PFSK-1 (cell line): ENCODE results near the gene TMEM259.

ENCODE experiments used
- FOXP2 ChIP-seq: optimal IDR thresholded peaks from 2 replicates; pipeline ENCODE3; 2011; ENCODE audit warnings: borderline replicate concordance, control low read depth, inconsistent platforms; ENCODE audit not compliant: insufficient read depth; ENCODE audit errors: extremely low read length, extremely low read depth
- POLR2AphosphoS5 ChIP-seq: IDR thresholded peaks from 2 replicates; pipeline ENCODE4 v1.6.1; 2012; ENCODE audit warnings: low read depth, mild to moderate bottlenecking, control low read depth, low read length, moderate library complexity
- REST ChIP-seq, 2 experiments: IDR thresholded peaks; 2 replicates each; pipeline versions ENCODE4 v1.6.1 to v1.8.0; 2011 to 2012; ENCODE audit warnings: low read depth in 2 of 2, low read length in 2 of 2, control low read depth in 1 of 2, inconsistent platforms in 1 of 2, mild to moderate bottlenecking in 1 of 2, moderate library complexity in 1 of 2; ENCODE audit not compliant: insufficient read depth in 1 of 2
- SIN3A ChIP-seq: IDR thresholded peaks from 2 replicates; pipeline ENCODE4 v1.6.1; 2012; ENCODE audit warnings: mild to moderate bottlenecking, low read length, moderate library complexity, borderline replicate concordance; ENCODE audit not compliant: insufficient read depth
- TAF1 ChIP-seq: IDR thresholded peaks from 2 replicates; pipeline ENCODE4 v1.6.1; 2012; ENCODE audit warnings: low read length, control low read depth, borderline replicate concordance; ENCODE audit not compliant: insufficient read depth

Gene TMEM259

GRCh38 chr19:1015782-1016646 lies 4.9 kb downstream of the TMEM259 start:
- no peak for TF ChIP-seq TAF1
- TF ChIP-seq SIN3A = no peak
- no peak for TF ChIP-seq FOXP2
- no peak for TF ChIP-seq REST (IDR thresholded peaks at IDR 0.05; ENCODE audit: insufficient read depth in 1 of 2, low read depth in 2 of 2, low read length in 2 of 2)
- no peak for TF ChIP-seq POLR2AphosphoS5

- TF ChIP-seq FOXP2 = no peak
- no peak for TF ChIP-seq POLR2AphosphoS5
These were observed 5.7 kb downstream of the TMEM259 start for GRCh38 chr19:1015061-1015781.

DNA sequence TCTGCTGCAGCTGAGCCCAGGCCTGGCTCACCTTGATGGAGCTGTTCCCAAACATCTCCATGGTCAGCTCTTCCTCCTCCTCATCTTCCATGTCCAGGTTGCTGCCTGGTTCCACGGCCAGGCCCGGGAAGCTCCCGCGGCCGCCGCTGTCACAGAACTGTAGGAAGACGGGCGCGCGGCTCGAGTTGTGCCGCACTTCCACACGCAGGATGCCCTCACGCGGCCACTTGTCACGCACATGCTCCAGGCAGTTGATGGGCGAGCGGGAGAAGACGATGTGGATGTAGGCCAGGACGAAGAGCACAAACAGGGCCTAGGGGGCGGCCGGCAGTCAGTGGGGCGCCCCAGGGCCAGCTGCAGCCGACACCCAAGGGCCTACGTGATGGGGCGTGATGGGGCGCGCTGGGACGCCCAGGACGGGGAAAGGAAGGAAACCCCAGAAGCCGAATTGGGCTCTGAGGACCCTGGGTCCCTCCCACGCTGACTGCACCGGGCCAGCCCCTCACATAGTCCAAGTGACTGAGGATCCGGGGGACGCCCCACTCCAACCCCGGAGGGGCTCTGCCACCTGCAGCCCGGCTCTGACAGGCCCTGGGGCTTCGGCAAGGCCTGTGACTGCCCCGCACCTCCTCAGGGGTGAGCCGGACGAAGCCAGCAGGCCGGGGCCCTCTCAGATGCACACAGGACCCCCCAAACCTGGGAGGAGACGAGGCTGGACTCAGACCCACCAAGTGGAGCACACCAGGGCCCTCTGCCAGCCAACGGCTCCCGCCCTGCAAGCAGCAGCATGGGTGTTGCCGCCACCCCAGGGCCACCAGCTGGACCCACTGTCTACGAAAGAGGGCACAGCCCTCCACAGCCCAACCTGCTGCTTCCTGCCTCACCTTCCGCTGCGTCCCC lies 6.5 kb downstream of the TMEM259 start:
- TF ChIP-seq FOXP2 (no peak), TAF1 (no peak), POLR2AphosphoS5 (no peak), SIN3A (no peak), REST (IDR thresholded peaks at IDR 0.05; ENCODE audit: insufficient read depth in 1 of 2, low read depth in 2 of 2, low read length in 2 of 2) (no peak)

GRCh38 chr19:1013218-1013617 lies 7.7 kb downstream of the TMEM259 start:
- no peak for TF ChIP-seq POLR2AphosphoS5
- TF ChIP-seq TAF1 = no peak
- no peak for TF ChIP-seq FOXP2
- TF ChIP-seq REST (IDR thresholded peaks at IDR 0.05; ENCODE audit: insufficient read depth in 1 of 2, low read depth in 2 of 2, low read length in 2 of 2) = no peak
- TF ChIP-seq SIN3A = no peak

- TF ChIP-seq POLR2AphosphoS5 = no peak
- TF ChIP-seq TAF1 = no peak
- TF ChIP-seq FOXP2 = no peak
- TF ChIP-seq REST (IDR thresholded peaks at IDR 0.05; ENCODE audit: insufficient read depth in 1 of 2, low read depth in 2 of 2, low read length in 2 of 2) = no peak
- no peak for TF ChIP-seq SIN3A
These were observed 8.6 kb downstream of the TMEM259 start for GRCh38 chr19:1012334-1012733.
